DOHH2 (cell line): Measurements from ENCODE around the gene TOPAZ1.

Experiments
- H3F3A ChIP-seq: fragments of 200-600 bp; sonication (generic), shearing (Covaris generic); 2 replicates; pipeline ENCODE4 v1.6.0; 2016; ENCODE audit warnings: antibody characterized with exemption, mild to moderate bottlenecking; ENCODE audit not compliant: control insufficient read depth, insufficient read depth
- H3K27ac ChIP-seq: fragments of 200-600 bp; sonication (generic); 2 replicates; pipeline ENCODE4 v1.5.1; 2014; ENCODE audit warnings: low read depth, mild to moderate bottlenecking, low read length, moderate library complexity
- H3K27me3 ChIP-seq: fragments of 200-600 bp; sonication (generic); 2 replicates; pipeline ENCODE4 v1.6.1; 2014; ENCODE audit warnings: mild to moderate bottlenecking, low read length, mixed read lengths; ENCODE audit not compliant: control insufficient read depth
- H3K36me3 ChIP-seq: fragments of 200-600 bp; sonication (generic); 2 replicates; pipeline ENCODE4 v1.6.1; 2014; ENCODE audit warnings: mild to moderate bottlenecking, low read length, moderate library complexity, mixed read lengths; ENCODE audit not compliant: control insufficient read depth
- H3K4me1 ChIP-seq: fragments of 200-600 bp; sonication (generic); 2 replicates; pipeline ENCODE4 v1.6.1; 2014; ENCODE audit warnings: mild to moderate bottlenecking, low read length, mixed read lengths; ENCODE audit not compliant: control insufficient read depth
- H3K4me2 ChIP-seq: fragments of 200-600 bp; sonication (generic); 2 replicates; pipeline ENCODE4 v1.6.0; 2014; ENCODE audit warnings: mild to moderate bottlenecking, low read length, moderate library complexity
- H3K4me3 ChIP-seq: fragments of 200-600 bp; sonication (generic); 2 replicates; pipeline ENCODE4 v1.5.1; 2014; ENCODE audit warnings: mild to moderate bottlenecking, low read length, mixed read lengths
- H3K79me2 ChIP-seq: fragments of 200-600 bp; sonication (generic); 2 replicates; pipeline ENCODE4 v1.6.1; 2014; ENCODE audit warnings: mild to moderate bottlenecking, low read length, mixed read lengths; ENCODE audit not compliant: control insufficient read depth
- H3K9me2 ChIP-seq: fragments of 200-600 bp; sonication (generic); replicated peaks from 2 replicates; pipeline ENCODE4 v1.6.1; 2014; ENCODE audit warnings: mild to moderate bottlenecking, low read length, mixed read lengths; ENCODE audit not compliant: control insufficient read depth
- H3K9me3 ChIP-seq: fragments of 200-600 bp; sonication (generic); 2 replicates; pipeline ENCODE4 v1.6.1; 2014; ENCODE audit warnings: antibody characterized with exemption, low read length, mixed read lengths; ENCODE audit not compliant: control insufficient read depth, insufficient read depth
- H4K20me1 ChIP-seq: fragments of 200-600 bp; sonication (generic); 2 replicates; pipeline ENCODE4 v1.6.0; 2014; ENCODE audit warnings: low read depth, mild to moderate bottlenecking, antibody characterized with exemption, low read length, moderate library complexity; ENCODE audit not compliant: control insufficient read depth, insufficient read depth
- CTCF ChIP-seq: fragments of 200-600 bp; sonication (generic); IDR thresholded peaks from one replicate; pipeline ENCODE4 v1.5.1; 2014; ENCODE audit warnings: antibody characterized with exemption, mild to moderate bottlenecking, low read depth, low read length; ENCODE audit not compliant: poor library complexity, severe bottlenecking
- EZH2phosphoT487 ChIP-seq: fragments of 200-600 bp; sonication (generic); IDR thresholded peaks from 2 replicates; pipeline ENCODE4 v1.6.1; 2017; ENCODE audit warnings: borderline replicate concordance, mild to moderate bottlenecking, antibody characterized with exemption, low read length, moderate library complexity, mixed read lengths

Gene TOPAZ1

GRCh38 chr3:44240061-44240460 is 1.6 kb upstream of the TOPAZ1 start:
- H3F3A ChIP-seq, result no peaks in the 10 kb centered on the region
- H3K79me2 ChIP-seq, result no peaks in the 10 kb centered on the region
- no peak overlapping the region for H3K4me3 ChIP-seq
- no peak overlapping the region for H3K27ac ChIP-seq
- TF ChIP-seq CTCF (no peak), EZH2phosphoT487 (no peak)
- peaks cover 20% of the 10 kb centered on the region; the same call in 1 of the 2 replicates for H3K27me3 ChIP-seq
- no peak overlapping the region for H3K4me2 ChIP-seq
- no peaks in the 10 kb centered on the region for H3K36me3 ChIP-seq
- H3K9me3 ChIP-seq, result no peaks in the 10 kb centered on the region
- H3K9me2 ChIP-seq, result no peaks in the 10 kb centered on the region
- no peaks in the 10 kb centered on the region for H3K4me1 ChIP-seq
- H4K20me1 ChIP-seq, result no peaks in the 10 kb centered on the region

GRCh38 chr3:44242721-44243120 is 1.0 kb downstream of the TOPAZ1 start:
- Histone ChIP-seq H3K27ac (no peak overlapping the region), H3K9me2 (no peaks in the 10 kb centered on the region), H3K79me2 (no peaks in the 10 kb centered on the region), H3K36me3 (no peaks in the 10 kb centered on the region), H3K4me1 (no peaks in the 10 kb centered on the region), H3K4me3 (no peak overlapping the region), H3K9me3 (no peaks in the 10 kb centered on the region), H3K4me2 (no peak overlapping the region), H3F3A (no peaks in the 10 kb centered on the region), H4K20me1 (no peaks in the 10 kb centered on the region), H3K27me3 (peaks cover 7% of the 10 kb centered on the region; the same call in 1 of the 2 replicates)
- TF ChIP-seq CTCF (no peak), EZH2phosphoT487 (no peak)

DNA sequence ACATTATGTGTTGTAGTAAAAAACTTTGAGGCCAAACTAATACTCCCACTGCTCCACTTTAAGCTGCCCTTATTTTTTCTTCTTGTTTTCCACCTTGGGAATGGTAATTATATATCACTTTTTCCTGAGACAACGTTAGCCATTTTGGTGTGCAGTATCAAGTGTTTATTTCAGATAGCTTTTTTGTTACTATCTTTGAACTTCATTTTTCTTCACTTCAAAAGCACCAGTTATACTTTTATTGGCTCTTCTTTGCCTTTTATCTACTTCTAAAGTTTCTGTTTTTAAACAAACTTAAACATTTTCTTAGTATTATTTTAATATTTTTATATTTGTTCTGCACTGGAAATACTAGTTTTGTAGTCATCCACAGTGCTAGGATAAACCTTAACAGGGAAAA is 6.5 kb downstream of the TOPAZ1 start:
- H3K4me2 ChIP-seq, result no peak overlapping the region
- TF ChIP-seq EZH2phosphoT487 (no peak), CTCF (no peak)
- H3K79me2 ChIP-seq, result no peaks in the 10 kb centered on the region
- no peaks in the 10 kb centered on the region for H4K20me1 ChIP-seq
- H3K4me3 ChIP-seq, result no peak overlapping the region
- H3K27me3 ChIP-seq, result peaks cover 10% of the 10 kb centered on the region; the same call in 1 of the 2 replicates
- H3K4me1 ChIP-seq, result no peaks in the 10 kb centered on the region
- no peaks in the 10 kb centered on the region for H3F3A ChIP-seq
- no peaks in the 10 kb centered on the region for H3K36me3 ChIP-seq
- H3K9me3 ChIP-seq, result no peaks in the 10 kb centered on the region
- no peak overlapping the region for H3K27ac ChIP-seq
- no peaks in the 10 kb centered on the region for H3K9me2 ChIP-seq
